PC-3 (cell line): Measurements from ENCODE around the gene CNDP1. TPM values are rescaled to one million over a fixed set of nuclear protein-coding genes. Genes with fewer than 3 reads are reported as not detected.

ENCODE experiments used
- ATAC-seq: fragments of 200-7000 bp; cut with Tn5 transposase; 2 replicates; pipeline ENCODE4 v1.9.1; 2020; ENCODE audit warnings: mild to moderate bottlenecking, moderate library complexity
- Bru-seq: library from RNA; stranded (reverse); fragments of 400-500 nt; gene quantifications from one replicate; lab custom pipeline; 2021; lab: Mats Ljungman, UMichigan
- BruChase-seq, 2 experiments: library from RNA; stranded (reverse); fragments of 400-500 nt; gene quantifications; one replicate each; lab custom pipeline; 2021; lab: Mats Ljungman, UMichigan
- BruUV-seq: library from RNA; stranded (reverse); fragments of 400-500 nt; replicated peaks from 2 replicates; lab custom pipeline; 2021; lab: Mats Ljungman, UMichigan
- CTCF ChIA-PET: fragments of 300-600 bp; sonication (Branson Sonifier 250); formaldehyde crosslinking; loops from one replicate; lab custom pipeline; 2022; ENCODE audit warnings: antibody characterized with exemption; lab: Charles Lee
- POLR2A ChIA-PET: fragments of 300-600 bp; sonication (Branson Sonifier 250); formaldehyde crosslinking; loops from one replicate; lab custom pipeline; 2022; ENCODE audit warnings: antibody characterized with exemption; ENCODE audit not compliant: unreplicated experiment; lab: Charles Lee
- DNase-seq: peaks from one replicate; pipeline ENCODE4 v3.0.0-alpha.2; 2015
- H2AFZ ChIP-seq: fragments of 300-600 bp; sonication (generic); 2 replicates; pipeline ENCODE4 v1.6.0; 2016; ENCODE audit warnings: antibody characterized with exemption, low read length
- H3F3A ChIP-seq: fragments of 300-600 bp; sonication (generic); one replicate; pipeline ENCODE4 v1.6.0; 2017; ENCODE audit warnings: antibody characterized with exemption, low read length, control low read depth, mild to moderate bottlenecking; ENCODE audit not compliant: unreplicated experiment
- H3K27ac ChIP-seq: fragments of 300-600 bp; sonication (generic); 2 replicates; pipeline ENCODE4 v1.5.1; 2016; ENCODE audit warnings: mild to moderate bottlenecking, low read length
- H3K27me3 ChIP-seq: fragments of 300-600 bp; sonication (generic); 2 replicates; pipeline ENCODE4 v1.6.1; 2016; ENCODE audit warnings: low read length, mixed read lengths
- H3K36me3 ChIP-seq: fragments of 300-600 bp; sonication (generic); 2 replicates; pipeline ENCODE4 v1.6.1; 2016; ENCODE audit warnings: low read depth, mixed run types, low read length, mixed read lengths
- H3K4me1 ChIP-seq: fragments of 300-600 bp; sonication (generic); 2 replicates; pipeline ENCODE4 v1.5.1; 2016; ENCODE audit warnings: low read length; ENCODE audit not compliant: insufficient read depth
- H3K4me2 ChIP-seq: fragments of 300-600 bp; sonication (generic); 2 replicates; pipeline ENCODE4 v1.6.0; 2016; ENCODE audit warnings: low read length
- H3K4me3 ChIP-seq: fragments of 300-600 bp; sonication (generic); 2 replicates; pipeline ENCODE4 v1.5.1; 2016; ENCODE audit warnings: mild to moderate bottlenecking, low read length, mixed read lengths
- H3K79me2 ChIP-seq: fragments of 300-600 bp; sonication (generic); 2 replicates; pipeline ENCODE4 v1.6.1; 2017; ENCODE audit warnings: low read length, mixed read lengths
- H3K9ac ChIP-seq: fragments of 300-600 bp; sonication (generic); 2 replicates; pipeline ENCODE4 v1.6.0; 2016; ENCODE audit warnings: mild to moderate bottlenecking, low read length
- H3K9me2 ChIP-seq: fragments of 300-600 bp; sonication (generic); replicated peaks from 2 replicates; pipeline ENCODE4 v1.6.1; 2016; ENCODE audit warnings: mixed run types, low read length, mixed read lengths
- H3K9me3 ChIP-seq: fragments of 300-600 bp; sonication (generic); 2 replicates; pipeline ENCODE4 v1.6.1; 2016; ENCODE audit warnings: low read length, mixed read lengths
- H4K20me1 ChIP-seq: fragments of 300-600 bp; sonication (generic); 2 replicates; pipeline ENCODE4 v1.6.1; 2016; ENCODE audit warnings: low read length, mixed read lengths
- CTCF ChIP-seq: fragments of 300-600 bp; sonication (generic); conservative IDR thresholded peaks from 2 replicates; pipeline ENCODE4 v1.5.1; 2017; ENCODE audit warnings: antibody characterized with exemption, low read depth, mild to moderate bottlenecking, low read length
- EZH2 ChIP-seq: fragments of 300-600 bp; sonication (generic); IDR thresholded peaks from one replicate; pipeline ENCODE4 v1.6.1; 2017; ENCODE audit warnings: antibody characterized with exemption, mild to moderate bottlenecking, low read length; ENCODE audit not compliant: unreplicated experiment
- EZH2phosphoT487 ChIP-seq: fragments of 300-600 bp; sonication (generic); IDR thresholded peaks from 2 replicates; pipeline ENCODE4 v1.6.1; 2018; ENCODE audit warnings: mild to moderate bottlenecking, antibody characterized with exemption, low read length, borderline replicate concordance
- intact Hi-C: fragments of 100-400 bp; cut with micrococcal nuclease; formaldehyde crosslinking; loops from 2 replicates; pipeline ENCODE4 v1.9.0; 2023
- long read RNA-seq: library from polyadenylated mRNA; unstranded; transcript quantifications from one replicate; pipeline ENCODE4 v2.0.0, GENCODE V29; 2021; ENCODE audit not compliant: unreplicated experiment
- total RNA-seq: library from RNA; depleted of rRNA; stranded (reverse); fragments of >200 nt; gene quantifications from 2 replicates; pipeline ENCODE4 v1.2.3, GENCODE V29; 2014; rRNA removed

CNDP1 gene
- total RNA-seq: not detected in 2 replicates
- Bru-seq, nascent RNA: percentile 11 among the genes with signal in this experiment
- percentile 24 among the genes with signal in this experiment for BruChase-seq, experiment 1, labeled RNA remaining after a 6-hour chase
- percentile 25 among the genes with signal in this experiment for BruChase-seq, experiment 2, labeled RNA remaining after a 2-hour chase
- long read RNA-seq: 0 reads

- ChIA-PET CTCF (no interaction called here), POLR2A (interaction anchor here (0.7 kb wide), 1 partner anchor 11 kb away, joined by 4 read pairs; no protein-coding TSS in a partner anchor)
- no TSS peak for BruUV-seq
- intact Hi-C loops: no loop called here
- Histone ChIP-seq H3F3A (no peaks in the 10 kb centered on the region), H3K79me2 (no peaks in the 10 kb centered on the region), H3K9ac (no peak within 1 kb of the TSS), H3K9me2 (no peaks in the 10 kb centered on the region), H3K4me1 (no peaks in the 10 kb centered on the region), H3K27me3 (peaks cover 26% of the 10 kb centered on the region), H3K4me3 (no peak within 1 kb of the TSS), H3K27ac (no peak within 1 kb of the TSS), H3K9me3 (no peaks in the 10 kb centered on the region), H3K4me2 (no peak within 1 kb of the TSS), H3K36me3 (no peaks in the 10 kb centered on the region), H2AFZ (no peak within 1 kb of the TSS), H4K20me1 (no peaks in the 10 kb centered on the region)
- TF ChIP-seq EZH2phosphoT487: no peak
- no peak for TF ChIP-seq EZH2
- no peak for TF ChIP-seq CTCF
- ATAC-seq: no peak
- no peak for DNase-seq
These were observed at the start of gene CNDP1 for GRCh38 chr18:74534150-74534969. TSS of gene CNDP1 (plus strand) at chr18:74534500. CDS start at chr18:74534668, 168 bp downstream.

- Histone ChIP-seq H3K4me3 (no peak overlapping the region), H4K20me1 (no peaks in the 10 kb centered on the region), H3K79me2 (no peaks in the 10 kb centered on the region), H3F3A (no peaks in the 10 kb centered on the region), H3K9me3 (no peaks in the 10 kb centered on the region), H3K27me3 (peaks cover 15% of the 10 kb centered on the region), H2AFZ (no peak overlapping the region), H3K9me2 (no peaks in the 10 kb centered on the region), H3K4me2 (no peak overlapping the region), H3K9ac (no peak overlapping the region), H3K36me3 (no peaks in the 10 kb centered on the region), H3K4me1 (no peaks in the 10 kb centered on the region), H3K27ac (no peak overlapping the region)
- intact Hi-C loops: loop anchor here (2.0 kb wide), 1 partner anchor 33 kb away; no protein-coding TSS in a partner anchor
- no peak for DNase-seq
- CTCF ChIA-PET: no interaction called here
- TF ChIP-seq EZH2 (no peak), CTCF (no peak), EZH2phosphoT487 (no peak)
- no peak for ATAC-seq
- no TSS peak for BruUV-seq
- POLR2A ChIA-PET: no interaction called here
These were observed 48.0 kb upstream of the CNDP1 start for GRCh38 chr18:74486119-74486849.
